Measurements from ENCODE around the gene ANKRD65.
"Not testable (repeated sequence)": the region's sequence is repeated elsewhere in the genome, so short reads cannot be mapped to it uniquely, and the experiment has no call there.

The ANKRD65 gene

GRCh38 chr1:1421147-1421906, at the start of gene ANKRD65:
TSS of gene ANKRD65 (minus strand) at chr1:1421276. CDS start at chr1:1421005, 271 bp downstream.
- DNase-seq: no peak

- DNase-seq: not testable (repeated sequence)
These were observed 47.3 kb upstream of the ANKRD65 start for GRCh38 chr1:1468196-1468985.

- DNase-seq: no peak
These were observed 42.2 kb upstream of the ANKRD65 start for GRCh38 chr1:1463312-1463711.

GRCh38 chr1:1462318-1462966, 41.4 kb upstream of the ANKRD65 start:
- DNase-seq: no peak

GRCh38 chr1:1461721-1462317, 40.7 kb upstream of the ANKRD65 start:
- DNase-seq: no peak

- no peak for DNase-seq
These were observed 39.6 kb upstream of the ANKRD65 start for GRCh38 chr1:1460540-1461130.

- not testable (repeated sequence) for DNase-seq
These were observed 38.6 kb upstream of the ANKRD65 start for GRCh38 chr1:1459711-1460110.

- not testable (repeated sequence) for DNase-seq
These were observed 38.1 kb upstream of the ANKRD65 start for GRCh38 chr1:1459156-1459555.

GRCh38 chr1:1456683-1457255, 35.7 kb upstream of the ANKRD65 start:
- not testable (repeated sequence) for DNase-seq

- not testable (repeated sequence) for DNase-seq
These were observed 34.9 kb upstream of the ANKRD65 start for GRCh38 chr1:1455934-1456333.

- DNase-seq: no peak
These were observed 34.3 kb upstream of the ANKRD65 start for GRCh38 chr1:1455366-1455884.

- DNase-seq: not testable (repeated sequence)
These were observed 33.4 kb upstream of the ANKRD65 start for GRCh38 chr1:1454286-1455056.

GRCh38 chr1:1452882-1453281, 31.8 kb upstream of the ANKRD65 start:
- DNase-seq: no peak

GRCh38 chr1:1452365-1452739, 31.3 kb upstream of the ANKRD65 start:
- not testable (repeated sequence) for DNase-seq

GRCh38 chr1:1451696-1452364, 30.8 kb upstream of the ANKRD65 start:
- no peak for DNase-seq

GRCh38 chr1:1450616-1451015, 29.5 kb upstream of the ANKRD65 start:
- not testable (repeated sequence) for DNase-seq

GRCh38 chr1:1449099-1449739, 28.1 kb upstream of the ANKRD65 start, which contains the start of gene ATAD3C:
TSS of gene ATAD3C (plus strand) at chr1:1449689. CDS start at chr1:1450684, 995 bp downstream.
- DNase-seq: no peak

GRCh38 chr1:1446631-1447030, 25.6 kb upstream of the ANKRD65 start:
- DNase-seq: not testable (repeated sequence)

GRCh38 chr1:1442069-1442770, 21.1 kb upstream of the ANKRD65 start:
- no peak for DNase-seq

Data from bone marrow (tissue), 2 donors.